HFF-Myc (cell line): Measurements from ENCODE around the gene PILRA.

Experiments used
- DNase-seq: peaks from one replicate; pipeline ENCODE4 v3.0.0-alpha.2; 2011; ENCODE audit warnings: low read depth; ENCODE audit errors: extremely low read depth
- H3K4me3 ChIP-seq: replicated peaks from 2 replicates; pipeline ENCODE4 v1.5.1; 2011; ENCODE audit warnings: low read depth, mild to moderate bottlenecking, control low read depth, low read length
- CTCF ChIP-seq: IDR thresholded peaks from 2 replicates; pipeline ENCODE4 v1.5.1; 2012; ENCODE audit warnings: mild to moderate bottlenecking, low read depth, low read length, control low read depth; ENCODE audit errors: missing control alignments

Gene PILRA

GRCh38 chr7:100353685-100354330 lies 19.5 kb upstream of the PILRA start:
- no peak overlapping the region for H3K4me3 ChIP-seq
- DNase-seq, result no peak
- TF ChIP-seq CTCF, result no peak

GRCh38 chr7:100356416-100357068 lies 16.7 kb upstream of the PILRA start:
- no peak for TF ChIP-seq CTCF
- no peak for DNase-seq
- no peak overlapping the region for H3K4me3 ChIP-seq

- no peak overlapping the region for H3K4me3 ChIP-seq
- TF ChIP-seq CTCF, result no peak
- DNase-seq, result no peak
These were observed 16.1 kb upstream of the PILRA start for GRCh38 chr7:100357131-100357561.

- TF ChIP-seq CTCF, result no peak
- no peak within 1 kb of the TSS for H3K4me3 ChIP-seq
- no peak for DNase-seq
These were observed 15.0 kb upstream of the PILRA start, which contains the start of gene PILRB for GRCh38 chr7:100358027-100358856. PILRB (plus strand) TSS chr7:100358117; CDS start chr7:100358303, 186 bp downstream.

GRCh38 chr7:100358857-100359212 lies 14.5 kb upstream of the PILRA start:
- DNase-seq, result no peak
- H3K4me3 ChIP-seq, result no peak overlapping the region
- no peak for TF ChIP-seq CTCF

- DNase-seq, result no peak
- no peak for TF ChIP-seq CTCF
- no peak overlapping the region for H3K4me3 ChIP-seq
These were observed 13.0 kb upstream of the PILRA start for GRCh38 chr7:100360135-100360854.
